HL-60 (cell line): Measurements from ENCODE around the gene SLC29A2.

ENCODE experiments used
- DNase-seq, 2 experiments: peaks; one replicate each; pipeline ENCODE4 v3.0.0-alpha.2; 2010 to 2020; ENCODE audit warnings: low read depth in 1 of 2, low spot score in 1 of 2
- H3K27ac ChIP-seq: fragments of 250-450 bp; sonication (Bioruptor Pico); replicated peaks from 2 replicates; pipeline ENCODE4 v1.5.1; 2020; ENCODE audit warnings: mild to moderate bottlenecking, moderate library complexity
- H3K27me3 ChIP-seq: fragments of 250-450 bp; sonication (Bioruptor Pico); 2 replicates; pipeline ENCODE4 v1.5.1; 2021; ENCODE audit warnings: mild to moderate bottlenecking, moderate library complexity; ENCODE audit not compliant: insufficient read depth, poor library complexity, severe bottlenecking
- H3K4me3 ChIP-seq: replicated peaks from 2 replicates; pipeline ENCODE4 v1.5.1; 2011; ENCODE audit warnings: mild to moderate bottlenecking, control low read depth, low read length; ENCODE audit not compliant: insufficient read depth
- CTCF ChIP-seq: IDR thresholded peaks from one replicate; pipeline ENCODE4 v1.5.1; 2011; ENCODE audit warnings: low read length, control low read depth, inconsistent platforms; ENCODE audit not compliant: insufficient read depth
- GABPA ChIP-seq: IDR thresholded peaks from 2 replicates; pipeline ENCODE4 v1.6.1; 2012; ENCODE audit warnings: low read depth
- POLR2AphosphoS5 ChIP-seq: IDR thresholded peaks from 2 replicates; pipeline ENCODE4 v1.6.1; 2012; ENCODE audit warnings: low read depth
- REST ChIP-seq: IDR thresholded peaks from 2 replicates; pipeline ENCODE4 v1.6.1; 2012; ENCODE audit warnings: low read depth; ENCODE audit not compliant: insufficient replicate concordance
- SPI1 ChIP-seq: IDR thresholded peaks from 2 replicates; pipeline ENCODE4 v1.6.1; 2012; ENCODE audit warnings: low read depth, mild to moderate bottlenecking, borderline replicate concordance

Gene SLC29A2

GRCh38 chr11:66335531-66336233 is 35.9 kb downstream of the SLC29A2 start:
- DNase-seq = peak; percentile 53 to 63
- no peaks in the 10 kb centered on the region for H3K27me3 ChIP-seq
- peak overlapping the region; percentile 84 for H3K27ac ChIP-seq
- peak overlapping the region; percentile 59 for H3K4me3 ChIP-seq
- TF ChIP-seq CTCF = no peak
- TF ChIP-seq REST = no peak
- no peak for TF ChIP-seq GABPA
- peak; percentile 31; the same call in 1 of the 2 replicates for TF ChIP-seq SPI1
- TF ChIP-seq POLR2AphosphoS5 = no peak

- peak overlapping the region; percentile 84 for H3K27ac ChIP-seq
- peak overlapping the region; percentile 59 for H3K4me3 ChIP-seq
- peak; percentile 49 to 89 for DNase-seq
- TF ChIP-seq REST (no peak), POLR2AphosphoS5 (no peak), GABPA (no peak), SPI1 (no peak), CTCF (no peak)
- no peaks in the 10 kb centered on the region for H3K27me3 ChIP-seq
Observed at GRCh38 chr11:66334605-66335442, 36.7 kb downstream of the SLC29A2 start.

GRCh38 chr11:66333896-66334604 is 37.5 kb downstream of the SLC29A2 start:
- no peak for DNase-seq
- no peak for TF ChIP-seq SPI1
- TF ChIP-seq REST = no peak
- no peak for TF ChIP-seq POLR2AphosphoS5
- TF ChIP-seq GABPA = no peak
- no peak for TF ChIP-seq CTCF
- H3K4me3 ChIP-seq = no peak overlapping the region
- H3K27me3 ChIP-seq = no peaks in the 10 kb centered on the region
- H3K27ac ChIP-seq = no peak overlapping the region
